Ovary (tissue), 9 donors: ENCODE results near the gene SPATA31C2. TPM values are rescaled to one million over a fixed set of nuclear protein-coding genes. Genes with fewer than 3 reads are reported as not detected.

Experiments
- DNase-seq, 5 donors: peaks; one replicate each; pipeline ENCODE4 v3.0.0-alpha.2; 2019 to 2020
- H3K27ac ChIP-seq, 2 donors: fragments of 200-600 bp; one replicate each; pipeline versions ENCODE4 v1.5.1 to v1.8.0; 2019 to 2022
- H3K27me3 ChIP-seq: fragments of 200-600 bp; one replicate; pipeline ENCODE4 v1.8.0; 2022
- H3K36me3 ChIP-seq: fragments of 200-600 bp; sonication (generic); one replicate; pipeline ENCODE4 v1.5.1; 2019
- H3K4me1 ChIP-seq: one replicate; pipeline ENCODE4 v1.8.1; 2013; ENCODE audit warnings: mild to moderate bottlenecking, moderate library complexity; ENCODE audit not compliant: insufficient read depth
- H3K4me3 ChIP-seq: fragments of 200-600 bp; sonication (generic); one replicate; pipeline ENCODE4 v1.5.1; 2017
- H3K9me3 ChIP-seq, 2 donors: fragments of 200-600 bp in 1 of 2; sonication (generic) in 1 of 2; one replicate each; pipeline versions ENCODE4 v1.5.1 to v1.8.1; 2013 to 2019; ENCODE audit warnings: mild to moderate bottlenecking in 1 of 2, moderate library complexity in 1 of 2
- CTCF ChIP-seq, 3 donors: fragments of 450-650 bp in 2 of 3; fragments of 200-600 bp in 1 of 3; IDR thresholded peaks; one replicate each; pipeline versions ENCODE4 v1.5.1 to v1.8.0; 2016 to 2022; ENCODE audit warnings: antibody characterized with exemption in 3 of 3, mild to moderate bottlenecking in 1 of 3
- EP300 ChIP-seq: sonication (generic); formaldehyde crosslinking; IDR thresholded peaks from one replicate; pipeline ENCODE4 v1.6.1; 2017; ENCODE audit warnings: antibody characterized with exemption
- POLR2A ChIP-seq: fragments of 450-650 bp; IDR thresholded peaks from one replicate; pipeline ENCODE4 v1.6.1; 2017; ENCODE audit warnings: antibody characterized with exemption, mild to moderate bottlenecking, moderate library complexity
- WGBS, 3 donors: extraction: QIAGEN DNeasy Blood & Tissue Kit in 1 of 3; methylation state at CpG; one replicate each; pipeline versions ENCODE4 v1.1.5 to v1.1.7; 2013 to 2017; 5-methylcytosine and 5-hydroxymethylcytosine counted together
- intact Hi-C, 4 donors: fragments of 100-400 bp; cut with DNase I; formaldehyde crosslinking; loops; one replicate each; pipeline versions ENCODE4 v1.11.0 to v1.15.1; 2022 to 2023
- polyA plus RNA-seq, 2 donors: library from polyadenylated mRNA; stranded (reverse); fragments of 200-250 nt in 1 of 2; fragments of 350-450 nt in 1 of 2; fragmentation: Illumina TruSeq in 1 of 2; extraction: RNeasy Lipid Tissue Mini Kit (QIAGEN cat#74804) in 1 of 2; gene quantifications; one replicate each; pipeline ENCODE4 v1.2.3, GENCODE V29; 2013 to 2014
- total RNA-seq, 7 donors: library from RNA; depleted of rRNA in 2 of 7; stranded (reverse); fragments of >200 nt in 2 of 7; fragmentation: NEBNext Ultra II Directional in 3 of 7; extraction: Animal tissue kit (Norgen Biotek cat#: 25700) in 3 of 7; gene quantifications; one replicate each; pipeline versions ENCODE4 v1.1.0 to v1.2.4, GENCODE V29; 2016 to 2023
- donor health status: DM: no; HTN: no; CAD: no; lungs with moderate emphysema.
- donor health status: DM: no; HTN: no; CAD: no.
- donor health status: Bipolar disorder and iron deficiency.
- donor health status: DM: yes; HTN: yes; CAD: no.
- donor health status: DM: no; HTN: no; CAD: no.
- donor health status: DM: yes; HTN: yes; CAD: no.

SPATA31C2 gene
- total and polyA plus RNA-seq, 9 donors = 0.01 to 0.34 (median 0.08) TPM; not detected in 4

- Histone ChIP-seq H3K27me3 (no peaks in the 10 kb centered on the region), H3K36me3 (no peaks in the 10 kb centered on the region), H3K27ac (no peak overlapping the region), H3K4me1 (peaks cover 9% of the 10 kb centered on the region), H3K9me3 (no peaks in the 10 kb centered on the region), H3K4me3 (no peak overlapping the region)
- WGBS, 3 donors = 8 to 17% (median 10%) methylated on average over 4 of the region's 4 CpGs
- TF ChIP-seq POLR2A (no peak), EP300 (no peak), CTCF (IDR thresholded peaks at IDR 0.05) (no peak)
- intact Hi-C loops = no loop called here
- DNase-seq = peak; percentile 23 to 69 (median 55)
These were observed 48.1 kb downstream of the SPATA31C2 start for GRCh38 chr9:88090151-88090581.

GRCh38 chr9:88087906-88088305 is 50.4 kb downstream of the SPATA31C2 start:
- no peaks in the 10 kb centered on the region for H3K36me3 ChIP-seq
- no peak overlapping the region for H3K4me3 ChIP-seq
- H3K9me3 ChIP-seq = no peaks in the 10 kb centered on the region
- intact Hi-C loops = no loop called here
- DNase-seq = no peak
- WGBS, 3 donors = 87 to 91% (median 91%) methylated on average over 6 of the region's 6 CpGs
- TF ChIP-seq CTCF (IDR thresholded peaks at IDR 0.05) = no peak
- H3K4me1 ChIP-seq = peaks cover 7% of the 10 kb centered on the region
- H3K27ac ChIP-seq = no peak overlapping the region
- H3K27me3 ChIP-seq = no peaks in the 10 kb centered on the region

GRCh38 chr9:88085476-88085875 is 52.8 kb downstream of the SPATA31C2 start:
- H3K27ac ChIP-seq = no peak overlapping the region
- no peak overlapping the region for H3K4me3 ChIP-seq
- no peak for DNase-seq
- WGBS, 3 donors = 87 to 92% (median 91%) methylated on average over 5 of the region's 5 CpGs
- no peaks in the 10 kb centered on the region for H3K9me3 ChIP-seq
- no peaks in the 10 kb centered on the region for H3K36me3 ChIP-seq
- H3K27me3 ChIP-seq = no peaks in the 10 kb centered on the region
- peaks cover 5% of the 10 kb centered on the region for H3K4me1 ChIP-seq
- intact Hi-C loops = no loop called here
- TF ChIP-seq CTCF (IDR thresholded peaks at IDR 0.05) (no peak), EP300 (no peak), POLR2A (no peak)

GRCh38 chr9:88084357-88085183 is 53.7 kb downstream of the SPATA31C2 start:
- Histone ChIP-seq H3K4me1 (no peaks in the 10 kb centered on the region), H3K4me3 (no peak overlapping the region), H3K27me3 (no peaks in the 10 kb centered on the region), H3K36me3 (no peaks in the 10 kb centered on the region), H3K9me3 (no peaks in the 10 kb centered on the region), H3K27ac (no peak overlapping the region)
- DNase-seq = no peak
- intact Hi-C loops = no loop called here
- TF ChIP-seq POLR2A = no peak
- TF ChIP-seq CTCF (IDR thresholded peaks at IDR 0.05) = no peak
- TF ChIP-seq EP300 = no peak
- 87 to 91% (median 87%) methylated on average over 5 of the region's 5 CpGs for WGBS, 3 donors

Other genes with a start within 250 kb of the SPATA31C2 start
- gene SPATA31C1, start 220.5 kb downstream of the SPATA31C2 start, total RNA-seq = not detected
- gene SPATA31C1, start 220.5 kb downstream of the SPATA31C2 start, polyA plus RNA-seq = not detected
- 10 to 100 TPM in 6 of 7 donors, 1 to 10 TPM in 1; 9.4 to 21.7 (median 14.9) TPM for gene CDK20, start 163.9 kb downstream of the SPATA31C2 start, total RNA-seq
- gene CDK20, start 163.9 kb downstream of the SPATA31C2 start, polyA plus RNA-seq = 10 to 100 TPM in 1 of 2 donors, 1 to 10 TPM in 1; 8.9 to 10.1 TPM
- gene SPIN1, start 250.0 kb upstream of the SPATA31C2 start, total RNA-seq = 100 to 1,000 TPM in 6 of 7 donors, 10 to 100 TPM in 1; 88.5 to 144 (median 131) TPM
- gene SPIN1, start 250.0 kb upstream of the SPATA31C2 start, polyA plus RNA-seq = 10 to 100 TPM; 61.4 to 95.0 TPM